Small intestine (tissue), 7 donors: Measurements from ENCODE around the gene NOX3. TPM values are rescaled to one million over a fixed set of nuclear protein-coding genes. Genes with fewer than 3 reads are reported as not detected.
"Not testable (repeated sequence)": the region's sequence is repeated elsewhere in the genome, so short reads cannot be mapped to it uniquely, and the experiment has no call there.

Experiments used
- DNase-seq, 2 donors: peaks; one replicate each; pipeline versions ENCODE4 v3.0.0 to v3.0.0-alpha.2; 2013
- FAIRE-seq: peaks from 2 replicates; lab custom pipeline; 2012; peaks lifted over from hg19 to GRCh38; lab: Jason Lieb, UNC
- H3K27ac ChIP-seq, 3 donors: one replicate each; pipeline ENCODE4 v1.5.1; 2013; ENCODE audit warnings: low read length in 2 of 3, mild to moderate bottlenecking in 2 of 3, control low read depth in 1 of 3, inconsistent platforms in 1 of 3, low read depth in 1 of 3, moderate library complexity in 1 of 3
- H3K27me3 ChIP-seq, 3 donors: one replicate each; pipeline ENCODE4 v1.6.1; 2013; ENCODE audit warnings: low read length in 3 of 3, inconsistent platforms in 1 of 3; ENCODE audit not compliant: control insufficient read depth in 3 of 3, insufficient read depth in 3 of 3
- H3K36me3 ChIP-seq, 3 donors: one replicate each; pipeline ENCODE4 v1.6.1; 2013; ENCODE audit warnings: low read length in 3 of 3, inconsistent platforms in 1 of 3, low read depth in 1 of 3, mild to moderate bottlenecking in 1 of 3, moderate library complexity in 1 of 3; ENCODE audit not compliant: control insufficient read depth in 3 of 3, insufficient read depth in 2 of 3
- H3K4me1 ChIP-seq, 3 donors: one replicate each; pipeline ENCODE4 v1.6.1; 2013; ENCODE audit warnings: low read length in 2 of 3, inconsistent platforms in 1 of 3, low read depth in 1 of 3, mild to moderate bottlenecking in 1 of 3, moderate library complexity in 1 of 3; ENCODE audit not compliant: control insufficient read depth in 3 of 3, insufficient read depth in 2 of 3
- H3K4me3 ChIP-seq, 3 donors: one replicate each; pipeline ENCODE4 v1.5.1; 2013; ENCODE audit warnings: low read length in 3 of 3, control low read depth in 1 of 3, inconsistent platforms in 1 of 3, low read depth in 1 of 3, mild to moderate bottlenecking in 1 of 3, moderate library complexity in 1 of 3
- H3K9me3 ChIP-seq, 2 donors: one replicate each; pipeline ENCODE4 v1.6.1; 2013; ENCODE audit warnings: low read depth in 1 of 2, low read length in 1 of 2; ENCODE audit not compliant: control insufficient read depth in 2 of 2, insufficient read depth in 1 of 2
- WGBS, 3 donors: extraction: QIAGEN DNeasy Blood & Tissue Kit; methylation state at CpG; one replicate each; pipeline ENCODE4 v1.1.7; 2013; 5-methylcytosine and 5-hydroxymethylcytosine counted together
- polyA plus RNA-seq, 4 donors: library from polyadenylated mRNA; stranded (reverse) in 3 of 4; unstranded in 1 of 4; fragments of 200-250 nt in 3 of 4; fragments of 120-200 nt in 1 of 4; gene quantifications; one replicate each; pipeline versions ENCODE4 v1.2.1 to v1.2.3, GENCODE V29; 2013
- donor health status: healthy with polysubstance abuse.
- donor health status: control.
- donor health status: control.
- donor health status: Bipolar disorder and iron deficiency.
- donor health status: healthy.

The NOX3 gene
- polyA plus RNA-seq, 4 donors = not detected

GRCh38 chr6:155372256-155372655 lies 83.4 kb downstream of the NOX3 start:
- H3K27ac ChIP-seq = no peak overlapping the region
- H3K9me3 ChIP-seq = no peaks in the 10 kb centered on the region
- no peak for FAIRE-seq
- 83 to 88% (median 86%) methylated on average over 4 of the region's 4 CpGs for WGBS, 3 donors
- no peaks in the 10 kb centered on the region for H3K27me3 ChIP-seq
- no peak overlapping the region for H3K4me3 ChIP-seq
- no peaks in the 10 kb centered on the region for H3K36me3 ChIP-seq
- no peaks in the 10 kb centered on the region for H3K4me1 ChIP-seq
- DNase-seq = no peak

- no peaks in the 10 kb centered on the region for H3K27me3 ChIP-seq
- H3K4me1 ChIP-seq = no peaks in the 10 kb centered on the region
- no peak overlapping the region for H3K4me3 ChIP-seq
- no peak for FAIRE-seq
- no peaks in the 10 kb centered on the region for H3K36me3 ChIP-seq
- 8 to 56% (median 33%) methylated on average over 5 of the region's 5 CpGs for WGBS, 3 donors
- no peaks in the 10 kb centered on the region for H3K9me3 ChIP-seq
- peak in 1 of 2 donors; percentile 76 for DNase-seq
- no peak overlapping the region for H3K27ac ChIP-seq
These were observed 84.4 kb downstream of the NOX3 start for GRCh38 chr6:155371230-155371629.

GRCh38 chr6:155366325-155366724 lies 89.3 kb downstream of the NOX3 start:
- Histone ChIP-seq H3K27ac (no peak overlapping the region), H3K9me3 (no peaks in the 10 kb centered on the region), H3K4me1 (no peaks in the 10 kb centered on the region), H3K27me3 (no peaks in the 10 kb centered on the region), H3K4me3 (no peak overlapping the region), H3K36me3 (no peaks in the 10 kb centered on the region)
- DNase-seq (no peak), FAIRE-seq (no peak)
- 82 to 90% (median 85%) methylated on average over 6 of the region's 6 CpGs for WGBS, 3 donors

- Histone ChIP-seq H3K27ac (no peak overlapping the region), H3K36me3 (no peaks in the 10 kb centered on the region), H3K27me3 (no peaks in the 10 kb centered on the region), H3K4me3 (no peak overlapping the region), H3K4me1 (no peaks in the 10 kb centered on the region), H3K9me3 (no peaks in the 10 kb centered on the region)
- DNase-seq (no peak), FAIRE-seq (no peak)
- 94 to 98% (median 98%) methylated on average over 3 of the region's 3 CpGs for WGBS, 3 donors
These were observed 90.7 kb downstream of the NOX3 start for GRCh38 chr6:155364844-155365437.

GRCh38 chr6:155364021-155364420 lies 91.6 kb downstream of the NOX3 start:
- not testable (repeated sequence) for H3K27me3 ChIP-seq, H3K36me3 ChIP-seq, DNase-seq, H3K9me3 ChIP-seq, H3K4me1 ChIP-seq, FAIRE-seq, H3K27ac ChIP-seq, H3K4me3 ChIP-seq
- WGBS, 3 donors = 80 to 90% (median 84%) methylated on average over 12 of the region's 12 CpGs

GRCh38 chr6:155362968-155363632 lies 92.5 kb downstream of the NOX3 start:
- DNase-seq, H3K9me3 ChIP-seq, H3K4me3 ChIP-seq, H3K27ac ChIP-seq, H3K4me1 ChIP-seq, FAIRE-seq, H3K27me3 ChIP-seq, H3K36me3 ChIP-seq: not testable (repeated sequence)
- WGBS, 3 donors = 96 to 98% (median 96%) methylated on average over 25 to 39 of the region's 39 CpGs

- H3K27ac ChIP-seq = no peak overlapping the region
- no peak overlapping the region for H3K4me3 ChIP-seq
- H3K27me3 ChIP-seq = no peaks in the 10 kb centered on the region
- FAIRE-seq (no peak), DNase-seq (no peak)
- peaks cover 1 to 25% of the 10 kb centered on the region in 2 donors for H3K9me3 ChIP-seq
- H3K36me3 ChIP-seq = no peaks in the 10 kb centered on the region
- H3K4me1 ChIP-seq = no peaks in the 10 kb centered on the region
These were observed 101.5 kb downstream of the NOX3 start for GRCh38 chr6:155354167-155354566.

GRCh38 chr6:155352811-155353210 lies 102.8 kb downstream of the NOX3 start:
- no peak for FAIRE-seq
- no peak overlapping the region for H3K27ac ChIP-seq
- no peaks in the 10 kb centered on the region for H3K4me1 ChIP-seq
- no peak overlapping the region for H3K4me3 ChIP-seq
- H3K9me3 ChIP-seq = peaks cover 1 to 35% of the 10 kb centered on the region in 2 donors
- no peak for DNase-seq
- H3K27me3 ChIP-seq = no peaks in the 10 kb centered on the region
- no peaks in the 10 kb centered on the region for H3K36me3 ChIP-seq

- Histone ChIP-seq H3K27ac (no peak overlapping the region), H3K4me3 (no peak overlapping the region), H3K9me3 (peaks cover 1 to 36% of the 10 kb centered on the region in 2 donors), H3K36me3 (no peaks in the 10 kb centered on the region), H3K4me1 (no peaks in the 10 kb centered on the region), H3K27me3 (no peaks in the 10 kb centered on the region)
- 81 to 91% (median 86%) methylated on average over 4 of the region's 4 CpGs for WGBS, 3 donors
- DNase-seq (no peak), FAIRE-seq (no peak)
These were observed 103.6 kb downstream of the NOX3 start for GRCh38 chr6:155352130-155352420.
